VCaP (cell line): ENCODE data around the gene EWSR1.

ENCODE experiments used
- H3K27ac ChIP-seq: fragments of 450-650 bp; 2 replicates; pipeline ENCODE4 v1.5.1; 2017
- TF ChIP-seq, protein P1 (sequence below): fragments of 450-650 bp; conservative IDR thresholded peaks from 2 replicates; pipeline ENCODE4 v1.5.1; 2017; ENCODE audit warnings: mild to moderate bottlenecking, moderate library complexity

The EWSR1 gene

DNA sequence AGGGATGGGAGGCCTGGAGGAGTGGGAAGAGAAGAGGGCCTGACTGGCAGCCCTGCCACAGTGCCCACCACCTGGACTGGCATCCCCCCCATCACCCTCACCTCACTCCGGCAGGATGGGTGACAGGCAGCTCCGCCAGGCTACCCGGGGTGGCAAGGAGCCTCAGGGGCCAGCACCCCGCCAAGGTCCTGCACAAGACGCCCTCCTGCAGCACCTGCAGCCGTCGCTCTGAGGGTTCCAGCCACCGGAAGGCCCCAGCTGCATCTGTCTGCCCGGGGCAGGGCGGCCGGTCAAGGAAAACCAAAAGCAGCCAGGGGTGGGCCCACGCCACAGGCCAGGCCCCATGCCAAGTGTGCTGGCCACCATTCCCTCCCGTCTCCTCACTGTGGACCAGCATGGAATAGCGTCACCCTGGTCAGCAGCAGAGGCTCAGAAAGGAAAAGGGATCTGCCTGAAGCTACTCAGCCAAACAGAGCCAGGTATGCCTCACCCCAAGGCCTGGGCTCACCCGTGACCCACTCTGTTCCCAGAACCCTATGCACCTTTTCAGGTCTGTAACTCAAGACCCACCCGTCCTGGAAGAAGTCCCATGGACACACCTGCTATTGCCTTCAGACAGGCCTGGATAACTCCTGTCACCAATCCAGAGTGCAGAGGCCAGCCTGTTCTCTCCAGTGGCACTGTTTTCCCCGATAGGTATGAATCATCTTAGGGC, 7.3 kb upstream of the EWSR1 start:
- TF ChIP-seq, protein P1, sequence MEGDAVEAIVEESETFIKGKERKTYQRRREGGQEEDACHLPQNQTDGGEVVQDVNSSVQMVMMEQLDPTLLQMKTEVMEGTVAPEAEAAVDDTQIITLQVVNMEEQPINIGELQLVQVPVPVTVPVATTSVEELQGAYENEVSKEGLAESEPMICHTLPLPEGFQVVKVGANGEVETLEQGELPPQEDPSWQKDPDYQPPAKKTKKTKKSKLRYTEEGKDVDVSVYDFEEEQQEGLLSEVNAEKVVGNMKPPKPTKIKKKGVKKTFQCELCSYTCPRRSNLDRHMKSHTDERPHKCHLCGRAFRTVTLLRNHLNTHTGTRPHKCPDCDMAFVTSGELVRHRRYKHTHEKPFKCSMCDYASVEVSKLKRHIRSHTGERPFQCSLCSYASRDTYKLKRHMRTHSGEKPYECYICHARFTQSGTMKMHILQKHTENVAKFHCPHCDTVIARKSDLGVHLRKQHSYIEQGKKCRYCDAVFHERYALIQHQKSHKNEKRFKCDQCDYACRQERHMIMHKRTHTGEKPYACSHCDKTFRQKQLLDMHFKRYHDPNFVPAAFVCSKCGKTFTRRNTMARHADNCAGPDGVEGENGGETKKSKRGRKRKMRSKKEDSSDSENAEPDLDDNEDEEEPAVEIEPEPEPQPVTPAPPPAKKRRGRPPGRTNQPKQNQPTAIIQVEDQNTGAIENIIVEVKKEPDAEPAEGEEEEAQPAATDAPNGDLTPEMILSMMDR: no peak

DNA sequence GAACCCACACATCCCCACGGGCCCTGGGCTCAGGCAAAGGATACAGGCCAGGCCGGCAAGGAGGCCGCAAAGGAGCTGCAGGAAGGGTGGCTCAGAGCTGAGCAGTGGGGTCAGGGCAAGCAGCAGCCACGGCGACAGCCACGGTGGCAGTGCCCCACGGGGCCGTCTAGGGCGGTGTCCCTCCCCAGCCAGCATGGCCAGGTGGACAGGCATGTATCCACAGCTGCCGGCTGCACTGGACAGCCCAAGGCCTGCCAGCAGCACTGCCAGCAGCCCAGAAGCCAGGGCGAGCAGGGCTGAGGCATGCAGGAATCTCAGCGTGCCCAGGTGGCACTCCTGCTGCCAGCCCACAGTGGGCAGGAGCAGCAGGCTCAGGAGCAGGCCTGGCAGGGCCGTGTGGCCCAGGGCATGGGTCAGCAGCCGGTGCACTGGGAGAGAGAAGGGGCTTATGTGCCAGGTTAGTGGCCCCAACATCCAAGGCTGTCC, 4.2 kb upstream of the EWSR1 start:
- H3K27ac ChIP-seq: no peak overlapping the region
- TF ChIP-seq, protein P1: no peak

More for the DNA sequence above, 7.3 kb upstream of the EWSR1 start:
- H3K27ac ChIP-seq: no peak overlapping the region

DNA sequence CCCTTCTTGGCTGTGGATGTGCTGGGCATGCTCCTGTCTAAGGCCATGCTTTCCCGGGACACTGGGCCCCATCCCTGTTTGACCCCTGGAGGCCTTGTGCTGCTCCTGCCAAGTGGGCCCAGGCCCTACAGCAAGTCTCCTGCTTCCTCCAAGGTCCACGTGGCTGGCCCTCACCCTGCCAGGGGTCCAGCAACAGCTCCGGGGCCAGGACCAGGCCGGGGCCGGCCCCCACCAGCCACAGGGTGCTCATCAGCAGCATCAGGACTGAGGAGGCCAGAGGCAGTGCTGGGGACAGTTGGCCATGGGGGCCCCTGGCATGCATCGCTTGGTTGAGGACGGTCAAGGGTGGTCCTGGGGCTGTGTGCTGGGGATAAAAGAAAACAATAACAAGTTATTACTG, 2.8 kb upstream of the EWSR1 start:
- no peak overlapping the region for H3K27ac ChIP-seq
- TF ChIP-seq, protein P1: no peak

DNA sequence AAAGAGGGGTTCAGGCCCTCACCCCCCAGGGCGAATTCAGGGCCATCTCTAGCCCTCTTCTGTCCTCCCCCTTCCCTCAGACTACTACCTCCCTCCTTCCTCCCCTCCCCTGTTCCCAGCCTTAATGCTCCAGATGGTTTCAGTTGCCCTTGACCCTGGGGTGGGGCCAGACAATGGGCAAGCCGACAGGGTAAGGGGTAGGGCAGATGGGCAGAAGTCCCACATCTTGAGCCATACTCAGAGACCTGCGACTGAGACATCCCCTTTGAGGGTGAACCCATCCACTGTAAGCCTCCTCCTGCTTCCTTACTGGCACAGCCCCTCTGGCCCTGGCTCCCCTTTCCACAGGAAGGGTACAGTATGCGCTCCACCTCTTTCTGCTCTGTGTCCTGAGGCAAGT, 2.1 kb upstream of the EWSR1 start:
- TF ChIP-seq, protein P1: no peak
- H3K27ac ChIP-seq: peak overlapping the region; percentile 99; the same call in 1 of the 2 replicates

DNA sequence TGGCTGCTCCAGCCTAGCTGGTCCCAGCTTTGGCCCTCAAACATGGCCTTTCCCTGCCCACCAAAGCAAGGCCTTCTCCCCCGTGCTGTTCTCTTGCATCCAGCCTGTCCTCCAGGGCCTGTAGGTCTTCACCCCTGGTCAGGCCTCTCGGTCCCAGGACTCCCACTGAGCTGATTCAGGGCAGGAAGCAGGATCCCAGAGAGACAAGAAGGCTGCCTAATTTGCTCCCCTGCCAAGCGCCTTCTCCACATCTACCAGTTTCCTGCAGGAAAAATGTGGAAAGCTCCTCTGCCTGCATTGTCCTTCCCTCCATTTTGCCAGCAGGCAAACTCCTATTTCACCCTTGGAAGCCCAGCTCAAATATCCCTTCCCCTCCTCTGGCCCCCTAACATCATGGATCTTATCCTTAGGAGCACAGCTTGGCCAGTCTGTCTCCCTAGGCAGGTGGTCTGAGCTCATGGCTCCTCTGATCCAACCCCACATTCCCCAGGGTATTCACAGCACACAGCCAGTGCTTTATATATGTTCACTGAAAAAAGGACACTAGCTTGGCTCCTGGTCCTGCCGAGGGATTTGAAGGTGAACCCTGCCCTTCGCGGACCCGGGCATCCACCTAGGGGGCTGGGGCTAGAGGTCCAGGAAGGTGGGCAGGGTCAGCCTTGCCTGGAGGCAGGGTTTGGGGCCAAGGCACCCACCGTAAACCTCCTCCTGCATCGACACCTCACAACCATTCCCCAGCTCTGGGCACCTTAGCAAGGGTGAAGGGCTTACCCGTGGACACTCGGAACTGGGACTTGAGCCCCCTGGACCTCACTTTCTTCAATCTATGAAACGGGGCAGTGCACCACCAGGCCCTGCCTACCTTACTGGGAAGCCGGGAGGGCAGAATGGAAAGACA, 1.3 kb upstream of the EWSR1 start:
- peak overlapping the region; percentile 99 for H3K27ac ChIP-seq
- TF ChIP-seq, protein P1: no peak

DNA sequence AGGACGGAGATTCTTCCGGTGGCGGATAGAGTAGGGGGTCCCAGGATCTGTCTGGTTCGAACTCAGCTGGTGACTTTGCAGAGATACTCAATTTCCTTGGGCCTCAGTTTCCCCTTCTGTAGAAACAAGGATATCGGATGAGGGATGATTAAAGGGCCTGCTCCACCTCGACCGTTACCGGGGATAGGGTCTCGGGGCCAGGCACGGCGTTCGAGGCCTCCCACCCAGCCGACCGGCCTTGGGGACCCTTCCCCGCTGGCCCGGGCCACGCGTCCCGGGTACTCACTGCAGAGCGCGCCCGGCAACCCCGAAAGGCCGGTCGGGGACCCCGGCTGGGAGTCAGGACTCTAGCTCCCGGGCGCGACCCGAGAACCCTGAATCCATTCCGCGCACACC, 608 bp upstream of the EWSR1 start:
- peak overlapping the region; percentile 99 for H3K27ac ChIP-seq
- TF ChIP-seq, protein P1: no peak

DNA sequence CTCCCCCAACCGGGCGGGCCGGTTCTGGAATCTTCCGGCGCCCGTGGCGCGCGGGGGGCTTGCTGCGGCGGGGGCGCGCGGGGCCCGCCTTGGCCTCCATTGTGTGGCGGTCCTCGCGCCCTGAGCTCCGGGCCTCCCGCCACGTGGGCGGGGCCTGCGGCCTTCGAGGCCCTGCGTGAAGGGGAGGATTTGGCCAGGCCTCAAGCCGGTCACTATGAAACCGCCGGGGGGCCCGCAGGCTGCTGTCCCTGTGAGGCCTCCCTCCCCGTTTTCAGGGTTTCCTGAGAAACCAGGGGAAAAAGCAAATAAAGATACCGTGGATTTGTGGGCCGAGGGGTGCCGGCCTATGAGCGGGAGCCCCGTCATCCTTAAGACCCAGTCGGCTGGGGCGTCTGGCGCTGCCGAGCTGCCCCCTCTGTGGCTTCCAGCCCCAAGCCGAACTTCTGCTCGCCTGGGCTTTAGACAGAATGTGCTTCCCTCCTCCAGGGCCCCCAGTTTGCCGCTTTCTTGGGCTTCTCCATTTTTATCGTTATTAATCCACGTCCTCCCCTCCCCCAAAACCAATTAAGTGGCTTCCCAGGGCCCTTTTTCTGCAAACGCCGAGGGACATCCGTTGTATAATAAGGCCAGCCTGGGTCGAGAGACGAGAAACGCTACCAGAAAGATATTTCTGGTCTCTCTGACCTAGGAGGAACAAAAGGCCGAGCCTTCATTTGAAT, 602 bp downstream of the EWSR1 start:
- TF ChIP-seq, protein P1: no peak
- H3K27ac ChIP-seq: peak overlapping the region; percentile 99
